ENCODE results near the gene PRPH. TPM values are rescaled to one million over a fixed set of nuclear protein-coding genes. Genes with fewer than 3 reads are reported as not detected.

Gene PRPH
- total and polyA plus RNA-seq, 2 of the 13 experiments (the other 11 are each of a cell fraction or from before 2014, with no cell fraction given) = 0.12 TPM; not detected in 1

GRCh38 chr12:49288412-49288853 lies 6.5 kb upstream of the PRPH start (continued):
- TF ChIP-seq CREB1 (IDR thresholded peaks at IDR 0.05) (peak; percentile 61), CREB1 (CRISPR knock-in tag; IDR thresholded peaks at IDR 0.05) (peak; percentile 82; the same call in 1 of the 2 replicates), ZNF737 (CRISPR knock-in tag; IDR thresholded peaks at IDR 0.05; ENCODE audit: borderline replicate concordance) (no peak), STAG1 (CRISPR knock-in tag; IDR thresholded peaks at IDR 0.05) (peak; percentile 71)
- TF ChIP-seq, protein P1, sequence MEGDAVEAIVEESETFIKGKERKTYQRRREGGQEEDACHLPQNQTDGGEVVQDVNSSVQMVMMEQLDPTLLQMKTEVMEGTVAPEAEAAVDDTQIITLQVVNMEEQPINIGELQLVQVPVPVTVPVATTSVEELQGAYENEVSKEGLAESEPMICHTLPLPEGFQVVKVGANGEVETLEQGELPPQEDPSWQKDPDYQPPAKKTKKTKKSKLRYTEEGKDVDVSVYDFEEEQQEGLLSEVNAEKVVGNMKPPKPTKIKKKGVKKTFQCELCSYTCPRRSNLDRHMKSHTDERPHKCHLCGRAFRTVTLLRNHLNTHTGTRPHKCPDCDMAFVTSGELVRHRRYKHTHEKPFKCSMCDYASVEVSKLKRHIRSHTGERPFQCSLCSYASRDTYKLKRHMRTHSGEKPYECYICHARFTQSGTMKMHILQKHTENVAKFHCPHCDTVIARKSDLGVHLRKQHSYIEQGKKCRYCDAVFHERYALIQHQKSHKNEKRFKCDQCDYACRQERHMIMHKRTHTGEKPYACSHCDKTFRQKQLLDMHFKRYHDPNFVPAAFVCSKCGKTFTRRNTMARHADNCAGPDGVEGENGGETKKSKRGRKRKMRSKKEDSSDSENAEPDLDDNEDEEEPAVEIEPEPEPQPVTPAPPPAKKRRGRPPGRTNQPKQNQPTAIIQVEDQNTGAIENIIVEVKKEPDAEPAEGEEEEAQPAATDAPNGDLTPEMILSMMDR (CRISPR knock-in tag; IDR thresholded peaks at IDR 0.05) = peak; percentile 84

DNA sequence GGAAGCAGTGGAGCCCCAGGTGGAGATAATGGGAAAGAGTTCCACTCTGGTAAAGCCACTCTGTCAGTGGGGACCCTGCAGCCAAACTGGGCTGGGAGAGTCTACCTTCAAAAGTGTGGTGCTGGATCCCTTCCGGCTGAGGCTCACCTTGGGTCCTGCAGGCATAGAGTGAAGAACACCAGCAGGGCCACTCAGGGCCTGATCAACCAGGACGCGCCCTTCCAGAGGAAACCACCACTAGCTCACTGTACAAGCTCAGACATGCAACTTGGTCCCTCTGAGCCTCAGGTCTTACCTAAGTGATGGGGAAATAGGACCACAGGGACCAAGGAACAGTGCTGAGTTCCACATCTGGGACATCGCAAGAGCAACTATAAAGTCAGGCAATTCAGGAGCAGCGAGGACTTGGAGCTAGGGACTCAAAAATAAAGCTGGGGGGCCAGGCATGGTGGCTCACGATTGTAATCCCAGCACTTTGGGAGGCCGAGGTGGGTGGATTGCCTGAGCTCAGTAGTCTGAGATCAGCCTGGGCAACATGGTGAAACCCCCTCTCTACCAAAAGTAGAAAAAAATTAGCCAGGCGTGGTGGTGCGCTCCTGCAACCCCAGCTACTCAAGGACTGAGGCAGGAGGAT lies 5.9 kb upstream of the PRPH start:
- BruUV-seq (replicated peaks) = no TSS peak
- H3K27me3 ChIP-seq (ENCODE audit: control insufficient read depth in 1 of 2, insufficient read depth in 2 of 2, low read length in 2 of 2) = peaks cover 1 to 48% of the 10 kb centered on the region in 2 experiments
- CTCF ChIA-PET (ENCODE audit: low intra/inter-chr PET ratio, low total read pairs) = interaction anchor here (1.2 to 2.6 kb wide), 5 partner anchors 7 to 59 kb away, joined by 3 to 16 read pairs (median 4); partner anchors contain the start of gene C1QL4
- TF ChIP-seq PHF8 (CRISPR knock-in tag; IDR thresholded peaks at IDR 0.05) = no peak
- TF ChIP-seq ZC3H13 (CRISPR knock-in tag; IDR thresholded peaks at IDR 0.05) = no peak
- WGBS (ENCODE audit: low lambda C conversion rate) = 18% methylated on average over 6 of the region's 9 CpGs
- H3K9ac ChIP-seq (ENCODE audit: insufficient read depth, low read depth, low read length) = no peak overlapping the region
- no peak overlapping the region for H3K27ac ChIP-seq (ENCODE audit: extremely low read length, insufficient read depth, low read length)
- FAIRE-seq = no peak
- no peaks in the 10 kb centered on the region for H3K79me2 ChIP-seq (ENCODE audit: insufficient read depth, low read length)
- ATAC-seq = no peak
- DNase-seq (ENCODE audit: low spot score) = no peak
- peaks cover 18% of the 10 kb centered on the region for H3K4me1 ChIP-seq (ENCODE audit: insufficient read depth, low read length)
- H3K4me3 ChIP-seq (replicated peaks in 1 of 3; ENCODE audit: insufficient read depth in 1 of 3, low read depth in 2 of 3, low read length in 3 of 3) = no peak overlapping the region
- H2AFZ ChIP-seq (ENCODE audit: low read length) = no peak overlapping the region
- no peaks in the 10 kb centered on the region for H3K36me3 ChIP-seq (replicated peaks in 1 of 2; ENCODE audit: control insufficient read depth in 1 of 2, insufficient read depth in 2 of 2, low read length in 2 of 2)
- intact Hi-C loops (cut with micrococcal nuclease; ENCODE audit: unreplicated experiment) = loop anchor here (2.0 kb wide), 2 partner anchors 54 to 226 kb away; no protein-coding TSS in a partner anchor
- no peaks in the 10 kb centered on the region for H3K9me3 ChIP-seq (ENCODE audit: low read length)
- H4K20me1 ChIP-seq (ENCODE audit: insufficient read depth, low read length) = no peaks in the 10 kb centered on the region
- in situ Hi-C loops (cut with HindIII; ENCODE audit: extremely low pct_ligation_motif_present, low pct_unique_long_range_greater_than_20kb) = loop anchor here (10.0 kb wide), 1 partner anchor 56 kb away; the partner anchor contains the start of gene DNAJC22
- H3K4me2 ChIP-seq (ENCODE audit: low read depth, low read length) = no peak overlapping the region
- POLR2A ChIA-PET = interaction anchor here (1.0 to 1.4 kb wide), 3 partner anchors 23 to 58 kb away, joined by 3 to 4 read pairs (median 4); partner anchors contain the start of gene TROAP

Measured in HepG2 (cell line).